Urothelium cell line (cell line): ENCODE results near the gene TTC27.
"Not testable (repeated sequence)": the region's sequence is repeated elsewhere in the genome, so short reads cannot be mapped to it uniquely, and the experiment has no call there.

ENCODE experiments used
- DNase-seq: peaks from one replicate; pipeline ENCODE4 v3.0.0; 2011; ENCODE audit warnings: low spot score, mixed read lengths
- FAIRE-seq: peaks from 2 replicates; lab custom pipeline; 2011; peaks lifted over from hg19 to GRCh38; lab: Jason Lieb, UNC

Gene TTC27

GRCh38 chr2:32718752-32719151 lies 90.9 kb downstream of the TTC27 start:
- FAIRE-seq = no peak
- DNase-seq = no peak

- FAIRE-seq (no peak), DNase-seq (no peak)
Measured at GRCh38 chr2:32719430-32719829, 91.6 kb downstream of the TTC27 start.

GRCh38 chr2:32719933-32720716 lies 92.3 kb downstream of the TTC27 start:
- no peak for FAIRE-seq
- no peak for DNase-seq

- FAIRE-seq (no peak), DNase-seq (no peak)
Measured at GRCh38 chr2:32720771-32721170, 92.9 kb downstream of the TTC27 start.

GRCh38 chr2:32721376-32721775 lies 93.5 kb downstream of the TTC27 start:
- FAIRE-seq (no peak), DNase-seq (no peak)

- no peak for DNase-seq
- FAIRE-seq = no peak
Measured at GRCh38 chr2:32723467-32724079, 95.7 kb downstream of the TTC27 start.

- not testable (repeated sequence) for DNase-seq, FAIRE-seq
Measured at GRCh38 chr2:32726678-32727077, 98.8 kb downstream of the TTC27 start.

- no peak for DNase-seq
- FAIRE-seq = no peak
Measured at GRCh38 chr2:32727157-32727556, 99.3 kb downstream of the TTC27 start.

- FAIRE-seq, DNase-seq: not testable (repeated sequence)
Measured at GRCh38 chr2:32730958-32731357, 103.1 kb downstream of the TTC27 start.

- FAIRE-seq (no peak), DNase-seq (no peak)
Measured at GRCh38 chr2:32732120-32732519, 104.3 kb downstream of the TTC27 start.

- FAIRE-seq = no peak
Measured at GRCh38 chr2:32732912-32733472, 105.1 kb downstream of the TTC27 start.

GRCh38 chr2:32735348-32735747 lies 107.5 kb downstream of the TTC27 start:
- DNase-seq (no peak), FAIRE-seq (no peak)

More at GRCh38 chr2:32732912-32733472, 105.1 kb downstream of the TTC27 start:
- no peak for DNase-seq

- FAIRE-seq (no peak), DNase-seq (no peak)
Measured at GRCh38 chr2:32738939-32739338, 111.1 kb downstream of the TTC27 start.

- DNase-seq (no peak), FAIRE-seq (no peak)
Measured at GRCh38 chr2:32739664-32740063, 111.8 kb downstream of the TTC27 start.

GRCh38 chr2:32741575-32741974 lies 113.7 kb downstream of the TTC27 start:
- no peak for FAIRE-seq
- DNase-seq = no peak

GRCh38 chr2:32742376-32742775 lies 114.5 kb downstream of the TTC27 start:
- DNase-seq (no peak), FAIRE-seq (no peak)

GRCh38 chr2:32743480-32744236 lies 115.8 kb downstream of the TTC27 start:
- FAIRE-seq = no peak
- no peak for DNase-seq

- DNase-seq = peak; percentile 26
Measured at GRCh38 chr2:32745191-32745590, 117.3 kb downstream of the TTC27 start.

GRCh38 chr2:32745675-32746074 lies 117.8 kb downstream of the TTC27 start:
- no peak for FAIRE-seq
- no peak for DNase-seq

More at GRCh38 chr2:32745191-32745590, 117.3 kb downstream of the TTC27 start:
- FAIRE-seq = no peak

GRCh38 chr2:32746669-32747068 lies 118.8 kb downstream of the TTC27 start:
- FAIRE-seq (no peak), DNase-seq (no peak)

GRCh38 chr2:32748158-32748557 lies 120.3 kb downstream of the TTC27 start:
- FAIRE-seq = no peak
- no peak for DNase-seq
